Transverse colon (tissue), 4 donors: ENCODE data around the gene TSPYL6.

Experiments used
- CTCF ChIP-seq, 5 experiments: fragments of 200-600 bp in 3 of 5; fragments of 450-650 bp in 2 of 5; sonication (generic) in 3 of 5; IDR thresholded peaks; 1 replicate in 2 of 5; 2 replicates in 3 of 5; pipeline ENCODE4 v1.5.1; 2016 to 2017; ENCODE audit warnings: antibody characterized with exemption in 5 of 5, inconsistent platforms in 3 of 5, mild to moderate bottlenecking in 2 of 5, moderate library complexity in 1 of 5
- EP300 ChIP-seq: sonication (generic); formaldehyde crosslinking; IDR thresholded peaks from one replicate; pipeline ENCODE4 v1.6.1; 2017; ENCODE audit warnings: antibody characterized with exemption, low read depth
- POLR2A ChIP-seq: fragments of 450-650 bp; IDR thresholded peaks from one replicate; pipeline ENCODE4 v1.6.1; 2016; ENCODE audit warnings: antibody characterized with exemption, mild to moderate bottlenecking, moderate library complexity
- POLR2AphosphoS5 ChIP-seq, 3 donors: sonication (generic); formaldehyde crosslinking; IDR thresholded peaks; one replicate each; pipeline ENCODE4 v1.6.1; 2016; ENCODE audit warnings: antibody characterized with exemption in 3 of 3

- TF ChIP-seq POLR2A = no peak
- TF ChIP-seq CTCF (IDR thresholded peaks at IDR 0.05) = no peak
- TF ChIP-seq POLR2AphosphoS5 (IDR thresholded peaks at IDR 0.05) = no peak
- no peak for TF ChIP-seq EP300
These were observed 22.0 kb downstream of the TSPYL6 start for GRCh38 chr2:54233832-54234649.
